Subcutaneous adipose tissue (tissue), 4 donors: Measurements from ENCODE around the gene VAT1L. TPM values are rescaled to one million over a fixed set of nuclear protein-coding genes. Genes with fewer than 3 reads are reported as not detected.

Source experiments
- total RNA-seq, 4 donors: library from RNA; depleted of rRNA; stranded (reverse); fragments of >200 nt; gene quantifications; one replicate each; pipeline ENCODE4 v1.1.0, GENCODE V29; 2016
- TF ChIP-seq, protein P1 (sequence below): fragments of 450-650 bp; IDR thresholded peaks from one replicate; pipeline ENCODE4 v1.5.1; 2016; ENCODE audit warnings: low read depth, mild to moderate bottlenecking, control low read depth, antibody characterized with exemption, moderate library complexity

Gene VAT1L
- total RNA-seq, 4 donors from 2014 or later = 0.22 to 0.34 TPM; not detected in 2

DNA sequence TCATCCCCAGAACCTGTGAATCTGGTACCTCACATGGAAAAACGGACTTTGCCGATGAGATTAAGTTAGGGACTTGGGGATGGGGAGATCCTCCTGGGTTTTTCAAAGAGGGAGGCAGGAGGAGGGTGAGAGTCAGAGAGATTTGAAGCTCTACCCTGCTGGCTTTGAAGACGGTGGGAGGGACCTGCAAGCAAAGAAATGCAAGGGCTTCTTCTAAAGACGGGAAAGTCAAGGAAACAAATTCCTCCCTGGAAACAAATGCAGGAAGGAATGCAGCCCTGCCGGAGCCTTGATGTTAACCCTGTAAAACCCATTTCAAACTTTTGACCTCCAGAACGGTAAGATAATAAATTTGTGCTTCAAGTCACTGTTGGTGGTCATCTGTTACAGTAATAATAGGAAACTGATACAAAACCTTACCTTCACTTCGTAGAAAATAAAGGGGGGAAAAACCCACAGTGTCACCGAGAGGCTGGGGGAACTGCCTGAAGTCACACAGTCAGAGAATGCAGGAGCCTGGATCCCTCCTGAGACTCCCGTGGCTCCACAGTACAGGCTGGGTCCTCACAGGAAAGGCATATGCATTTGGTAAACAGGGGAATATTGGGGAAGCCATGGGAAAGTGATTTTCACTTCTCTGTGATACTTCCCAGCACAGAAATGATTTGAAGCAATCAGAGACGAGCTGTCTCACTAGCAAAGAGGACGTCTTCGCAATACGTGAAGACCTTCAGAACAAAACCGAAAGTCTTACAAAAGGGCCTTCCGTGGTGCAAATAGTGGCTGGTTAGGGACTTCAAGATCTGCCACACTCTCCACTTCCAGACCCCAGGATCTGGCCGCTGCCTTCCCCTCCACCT lies 175.1 kb downstream of the VAT1L start:
- TF ChIP-seq, protein P1, sequence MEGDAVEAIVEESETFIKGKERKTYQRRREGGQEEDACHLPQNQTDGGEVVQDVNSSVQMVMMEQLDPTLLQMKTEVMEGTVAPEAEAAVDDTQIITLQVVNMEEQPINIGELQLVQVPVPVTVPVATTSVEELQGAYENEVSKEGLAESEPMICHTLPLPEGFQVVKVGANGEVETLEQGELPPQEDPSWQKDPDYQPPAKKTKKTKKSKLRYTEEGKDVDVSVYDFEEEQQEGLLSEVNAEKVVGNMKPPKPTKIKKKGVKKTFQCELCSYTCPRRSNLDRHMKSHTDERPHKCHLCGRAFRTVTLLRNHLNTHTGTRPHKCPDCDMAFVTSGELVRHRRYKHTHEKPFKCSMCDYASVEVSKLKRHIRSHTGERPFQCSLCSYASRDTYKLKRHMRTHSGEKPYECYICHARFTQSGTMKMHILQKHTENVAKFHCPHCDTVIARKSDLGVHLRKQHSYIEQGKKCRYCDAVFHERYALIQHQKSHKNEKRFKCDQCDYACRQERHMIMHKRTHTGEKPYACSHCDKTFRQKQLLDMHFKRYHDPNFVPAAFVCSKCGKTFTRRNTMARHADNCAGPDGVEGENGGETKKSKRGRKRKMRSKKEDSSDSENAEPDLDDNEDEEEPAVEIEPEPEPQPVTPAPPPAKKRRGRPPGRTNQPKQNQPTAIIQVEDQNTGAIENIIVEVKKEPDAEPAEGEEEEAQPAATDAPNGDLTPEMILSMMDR = no peak

DNA sequence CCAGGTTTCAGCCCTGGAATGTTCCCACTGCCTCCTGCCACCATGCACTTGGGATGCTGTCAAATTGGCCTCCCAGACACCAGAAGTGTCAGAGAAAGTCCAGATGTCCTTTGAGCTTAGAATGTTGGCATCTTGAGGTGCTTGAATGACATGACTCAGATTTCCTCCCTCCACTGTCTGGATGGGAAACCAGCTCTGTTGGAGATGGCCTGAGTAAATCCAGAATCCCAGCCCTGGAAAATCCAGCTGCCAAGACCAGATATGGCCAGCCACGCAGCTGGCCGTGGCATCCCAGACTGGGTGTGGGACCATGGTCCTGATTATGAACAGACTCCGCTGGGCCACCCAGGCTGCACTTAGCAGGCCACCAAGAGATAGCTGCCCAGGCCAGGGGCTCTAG lies 177.0 kb downstream of the VAT1L start:
- TF ChIP-seq, protein P1 = no peak

DNA sequence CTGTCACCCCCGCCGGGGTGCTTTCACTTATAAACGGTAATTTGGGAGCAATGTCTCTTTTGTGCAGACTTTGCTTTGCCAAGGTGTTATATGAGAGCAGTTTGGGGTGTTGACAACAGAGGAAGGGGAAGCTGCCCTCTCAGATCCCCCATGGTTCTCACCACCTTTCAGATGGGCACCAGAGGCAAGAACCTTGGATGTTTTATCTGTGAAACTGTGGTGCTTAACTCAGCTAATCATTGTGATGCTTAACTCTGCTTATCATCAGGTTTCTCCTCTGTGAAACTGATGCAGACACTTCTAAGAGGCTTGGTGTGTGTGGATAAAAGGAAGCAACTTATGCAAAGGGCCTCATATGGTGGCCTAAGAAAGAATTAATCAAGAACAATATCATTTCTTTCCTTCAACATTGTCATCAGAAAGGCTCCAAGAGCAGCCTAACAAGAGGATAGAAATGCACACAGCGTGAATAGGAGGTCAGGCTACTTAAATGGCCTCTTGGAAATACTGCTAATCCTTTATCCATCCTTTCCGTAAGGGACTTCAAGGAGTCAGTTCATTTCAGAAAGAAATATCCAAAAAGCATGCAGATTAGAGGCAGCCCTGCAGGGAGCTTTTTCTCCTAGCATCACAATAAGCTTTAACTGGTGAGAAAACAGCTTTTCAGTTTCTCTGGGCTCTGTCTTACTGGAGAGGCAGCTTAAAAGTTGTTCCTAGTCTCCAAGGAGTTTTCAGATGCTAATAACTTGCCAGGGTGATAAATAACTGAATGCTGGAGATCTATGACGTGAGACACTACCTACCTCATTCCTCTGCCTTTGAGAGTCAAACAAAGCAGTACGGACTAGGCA lies 178.9 kb downstream of the VAT1L start:
- TF ChIP-seq, protein P1 = no peak

DNA sequence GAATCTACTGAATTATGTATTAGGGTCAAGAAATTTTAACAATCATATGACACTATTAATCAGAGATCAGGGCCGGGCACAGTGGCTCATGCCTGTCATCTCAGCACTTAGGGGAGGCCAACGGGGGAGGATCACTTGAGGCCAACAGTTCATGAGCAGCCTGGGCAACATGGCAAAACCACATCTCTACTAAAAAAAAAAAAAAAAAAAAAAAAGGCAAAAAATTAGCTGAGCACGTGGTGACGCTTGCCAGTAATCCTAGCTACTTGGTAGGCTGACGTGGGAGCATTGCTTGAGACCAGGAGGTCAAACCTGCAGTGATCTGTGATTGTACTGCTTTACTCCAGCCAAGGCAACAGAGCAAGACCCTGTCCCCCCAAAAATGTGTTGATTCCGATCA lies 181.5 kb downstream of the VAT1L start:
- TF ChIP-seq, protein P1 = no peak

DNA sequence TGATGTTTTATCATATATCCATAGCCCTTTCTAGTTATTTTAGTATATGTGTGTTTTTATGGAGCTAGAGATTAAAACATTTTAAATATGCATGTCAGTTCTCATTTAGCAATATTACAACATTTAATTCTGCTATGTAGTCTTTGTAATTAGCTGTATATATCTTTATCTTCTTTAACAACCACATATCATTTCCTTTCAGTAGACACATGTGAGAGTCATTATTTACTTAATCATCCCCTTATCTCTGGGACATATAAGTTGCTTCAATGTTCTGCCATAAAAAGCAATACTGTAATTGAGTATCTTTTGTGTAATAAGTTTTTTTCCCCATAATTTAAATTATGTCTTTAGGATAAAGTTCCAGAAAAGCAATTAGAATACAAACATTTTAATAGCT lies 182.0 kb downstream of the VAT1L start:
- TF ChIP-seq, protein P1 = no peak

DNA sequence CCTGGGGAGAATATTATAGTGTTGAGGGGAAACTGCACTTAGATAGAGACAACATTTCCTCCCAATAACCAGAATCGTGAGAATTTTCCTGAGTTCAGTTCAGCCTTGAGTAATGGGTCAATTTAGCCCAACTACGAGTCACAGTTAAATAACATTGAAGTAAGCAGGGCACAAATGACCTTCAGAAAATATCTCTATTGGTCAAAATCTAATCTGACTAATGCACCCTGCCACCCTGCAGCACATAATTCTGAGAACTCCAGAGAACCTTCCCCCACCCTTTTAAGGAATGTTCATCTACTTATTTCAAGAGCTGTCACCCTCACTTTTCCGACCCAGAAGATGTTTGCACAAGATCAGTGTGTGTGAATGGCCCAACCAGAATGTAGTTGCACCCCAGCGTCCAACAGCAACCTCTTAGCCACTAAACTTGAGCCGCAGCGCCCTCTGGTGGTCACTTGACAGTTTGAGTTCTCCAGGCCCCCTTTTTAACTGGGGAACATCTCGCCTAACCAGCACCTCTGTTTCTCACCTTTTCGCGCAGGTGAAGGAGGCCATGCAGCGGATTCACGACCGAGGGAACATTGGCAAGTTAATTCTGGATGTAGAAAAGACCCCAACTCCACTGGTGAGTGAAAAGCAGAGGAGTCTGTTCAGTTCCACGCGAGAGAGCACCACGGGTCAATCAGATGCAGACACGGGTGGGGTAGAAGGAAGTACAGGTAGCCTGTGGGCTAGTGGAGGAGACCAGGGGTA lies 183.1 kb downstream of the VAT1L start:
- TF ChIP-seq, protein P1 = no peak
